HepG2 (cell line): ENCODE results near the gene HPS1. TPM values are rescaled to one million over a fixed set of nuclear protein-coding genes. Genes with fewer than 3 reads are reported as not detected.

Experiments
- DNMT1 ChIP-seq: sonication (generic); formaldehyde crosslinking; IDR thresholded peaks from 2 replicates; pipeline ENCODE4 v1.5.1; 2020; ENCODE audit warnings: mild to moderate bottlenecking, missing genetic modification reagents
- FOSL1 ChIP-seq: sonication (generic); formaldehyde crosslinking; IDR thresholded peaks from 2 replicates; pipeline ENCODE4 v1.9.0; 2021; ENCODE audit warnings: missing genetic modification reagents, borderline replicate concordance
- HNRNPL ChIP-seq: fragments of 200-400 bp; formaldehyde crosslinking; IDR thresholded peaks from 2 replicates; pipeline ENCODE4 v1.6.1; 2017; ENCODE audit warnings: mild to moderate bottlenecking, low read depth, low read length
- HNRNPLL ChIP-seq: fragments of 200-400 bp; formaldehyde crosslinking; IDR thresholded peaks from 2 replicates; pipeline ENCODE4 v1.6.1; 2017; ENCODE audit warnings: mild to moderate bottlenecking, low read depth, low read length; ENCODE audit not compliant: poor library complexity, severe bottlenecking
- KMT2A ChIP-seq: sonication (generic); formaldehyde crosslinking; IDR thresholded peaks from 2 replicates; pipeline ENCODE4 v1.4.0; 2020; ENCODE audit warnings: missing genetic modification reagents
- MAZ ChIP-seq, 2 experiments: sonication (generic) in 1 of 2; formaldehyde crosslinking in 1 of 2; IDR thresholded peaks; 2 replicates each; pipeline versions ENCODE4 v1.5.0 to v1.6.1; 2012 to 2020; ENCODE audit warnings: low read depth in 2 of 2, mild to moderate bottlenecking in 2 of 2, borderline replicate concordance in 1 of 2, improper control_type of control experiment in 1 of 2, low read length in 1 of 2, missing genetic modification reagents in 1 of 2, moderate library complexity in 1 of 2
- ONECUT2 ChIP-seq: sonication (generic); formaldehyde crosslinking; IDR thresholded peaks from 2 replicates; pipeline ENCODE4 v1.4.0; 2020; ENCODE audit warnings: missing genetic modification reagents
- SP4 ChIP-seq: sonication (generic); formaldehyde crosslinking; IDR thresholded peaks from 2 replicates; pipeline ENCODE4 v1.8.1; 2023; ENCODE audit warnings: mild to moderate bottlenecking, missing genetic modification reagents
- SSRP1 ChIP-seq: IDR thresholded peaks from 2 replicates; pipeline ENCODE4 v1.6.1; 2016; ENCODE audit warnings: control low read depth
- TBL1XR1 ChIP-seq: fragments of 150-350 bp; IDR thresholded peaks from 2 replicates; pipeline ENCODE4 v1.6.1; 2014; ENCODE audit warnings: borderline replicate concordance, low read length; ENCODE audit not compliant: partially characterized antibody
- ZBTB8A ChIP-seq: sonication (generic); formaldehyde crosslinking; IDR thresholded peaks from 2 replicates; pipeline ENCODE4 v1.4.0; 2020; ENCODE audit warnings: mild to moderate bottlenecking, low read depth, missing genetic modification reagents, borderline replicate concordance
- ZC3H13 ChIP-seq: sonication (generic); formaldehyde crosslinking; IDR thresholded peaks from 2 replicates; pipeline ENCODE4 v1.8.1; 2023; ENCODE audit warnings: mild to moderate bottlenecking, missing genetic modification reagents, moderate library complexity
- ZFP36 ChIP-seq: fragments of 150-350 bp; IDR thresholded peaks from 2 replicates; pipeline ENCODE4 v1.6.1; 2018; ENCODE audit warnings: borderline replicate concordance, low read length, low read depth; ENCODE audit not compliant: partially characterized antibody
- ZFP90 ChIP-seq: sonication (generic); formaldehyde crosslinking; IDR thresholded peaks from 2 replicates; pipeline ENCODE4 v1.8.0; 2022; ENCODE audit warnings: missing genetic modification reagents, mild to moderate bottlenecking, inconsistent platforms, borderline replicate concordance
- ZNF101 ChIP-seq: sonication (generic); formaldehyde crosslinking; IDR thresholded peaks from 2 replicates; pipeline ENCODE4 v1.4.0; 2020; ENCODE audit warnings: mild to moderate bottlenecking, low read depth, missing genetic modification reagents, borderline replicate concordance
- ZNF724P ChIP-seq: sonication (generic); formaldehyde crosslinking; IDR thresholded peaks from 2 replicates; pipeline ENCODE4 v1.8.0; 2022; ENCODE audit warnings: missing genetic modification reagents, borderline replicate concordance
- polyA plus RNA-seq, 8 experiments: library from polyadenylated mRNA; depleted of rRNA in 3 of 8; stranded (reverse) in 7 of 8; unstranded in 1 of 8; fragments of >200 nt; fragmentation: Illumina TruSeq in 4 of 8; extraction: Trizol in 4 of 8; gene quantifications; 2 replicates each; pipeline versions ENCODE4 v1.2.1 to v1.2.3, GENCODE V29; 2011 to 2016; ENCODE audit warnings: low read depth in 4 of 8, missing spikeins in 1 of 8, mixed read lengths in 1 of 8; ENCODE audit not compliant: insufficient read depth in 1 of 8
- total RNA-seq, 5 experiments: library from RNA; depleted of rRNA; stranded (reverse); fragments of >200 nt; fragmentation: Illumina TruSeq; extraction: Trizol; gene quantifications; 2 replicates each; pipeline ENCODE4 v1.2.3, GENCODE V29; 2016; ENCODE audit warnings: low read depth in 1 of 5
- TF ChIP-seq, protein P1 (sequence below): sonication (generic); formaldehyde crosslinking; IDR thresholded peaks from 2 replicates; pipeline ENCODE4 v1.8.1; 2023; ENCODE audit warnings: mild to moderate bottlenecking, missing genetic modification reagents
- TF ChIP-seq, protein P2 (sequence below): sonication (generic); formaldehyde crosslinking; IDR thresholded peaks from 2 replicates; pipeline ENCODE4 v1.5.1; 2020; ENCODE audit warnings: missing genetic modification reagents, mild to moderate bottlenecking, borderline replicate concordance
- TF ChIP-seq, protein P3 (sequence below): sonication (generic); formaldehyde crosslinking; IDR thresholded peaks from 2 replicates; pipeline ENCODE4 v1.4.0; 2020; ENCODE audit warnings: missing genetic modification reagents
- TF ChIP-seq, protein P4 (sequence below): IDR thresholded peaks from 2 replicates; pipeline ENCODE4 v1.6.1; 2016; ENCODE audit warnings: mild to moderate bottlenecking, missing biosample characterization, missing genetic modification reagents
- TF ChIP-seq, protein P5 (sequence below): sonication (generic); formaldehyde crosslinking; IDR thresholded peaks from 2 replicates; pipeline ENCODE4 v1.4.0; 2020; ENCODE audit warnings: mild to moderate bottlenecking, missing genetic modification reagents

The HPS1 gene
- total and polyA plus RNA-seq, 2 of the 13 experiments (the other 11 are each of a cell fraction or from before 2014, with no cell fraction given) = 24.6 to 25.8 TPM

DNA sequence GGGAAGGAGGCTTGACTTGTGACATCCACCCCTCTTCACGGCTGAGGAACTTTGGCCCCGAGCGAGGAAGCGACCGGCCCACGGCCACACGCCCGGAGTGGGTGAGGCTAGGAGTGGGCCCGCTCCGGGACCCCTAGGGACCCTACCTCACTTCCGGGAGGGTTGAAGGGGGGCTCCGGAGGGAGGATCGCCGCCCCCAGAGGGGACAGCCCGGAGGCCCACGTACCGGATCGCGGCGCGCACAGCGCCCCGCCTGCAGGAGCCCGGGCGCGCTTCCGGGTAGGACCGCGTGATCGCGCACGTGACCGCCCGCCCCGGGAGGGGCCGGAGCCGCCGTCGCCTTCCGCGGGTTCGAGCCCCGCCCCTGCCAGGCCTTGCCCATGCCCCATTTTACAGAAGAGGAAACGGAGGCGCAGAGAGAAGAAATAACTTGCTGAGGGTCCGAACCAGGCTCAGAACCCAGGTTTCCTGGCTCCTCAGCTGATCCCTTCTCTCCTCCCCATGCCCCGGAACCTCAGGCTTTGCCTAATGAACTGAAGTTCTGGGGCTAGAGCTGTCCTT lies at the start of gene HPS1 (continued):
- TF ChIP-seq SP4 (peak; percentile 57; the same call in 1 of the 2 replicates), ZFP90 (CRISPR knock-in tag) (peak; percentile 67), ZNF724P (CRISPR knock-in tag) (peak; percentile 8; the same call in 1 of the 2 replicates), MAZ (IDR thresholded peaks at IDR 0.05; ENCODE audit: borderline replicate concordance, low read depth, low read length) (peak; percentile 89), MAZ (CRISPR knock-in tag; IDR thresholded peaks at IDR 0.05; ENCODE audit: low read depth) (peak; percentile 86), ZC3H13 (no peak), ZBTB8A (CRISPR knock-in tag) (no peak), SSRP1 (CRISPR knock-in tag) (no peak), ONECUT2 (CRISPR knock-in tag) (no peak), HNRNPLL (peak; percentile 46), ZFP36 (no peak), DNMT1 (CRISPR knock-in tag) (no peak), HNRNPL (0 out of 2 replicates have a peak, but pooled peaks have one; percentile 18), KMT2A (CRISPR knock-in tag) (peak; percentile 62; the same call in 1 of the 2 replicates), ZNF101 (CRISPR knock-in tag) (no peak), FOSL1 (CRISPR knock-in tag) (no peak), TBL1XR1 (no peak)
- TF ChIP-seq, protein P1, sequence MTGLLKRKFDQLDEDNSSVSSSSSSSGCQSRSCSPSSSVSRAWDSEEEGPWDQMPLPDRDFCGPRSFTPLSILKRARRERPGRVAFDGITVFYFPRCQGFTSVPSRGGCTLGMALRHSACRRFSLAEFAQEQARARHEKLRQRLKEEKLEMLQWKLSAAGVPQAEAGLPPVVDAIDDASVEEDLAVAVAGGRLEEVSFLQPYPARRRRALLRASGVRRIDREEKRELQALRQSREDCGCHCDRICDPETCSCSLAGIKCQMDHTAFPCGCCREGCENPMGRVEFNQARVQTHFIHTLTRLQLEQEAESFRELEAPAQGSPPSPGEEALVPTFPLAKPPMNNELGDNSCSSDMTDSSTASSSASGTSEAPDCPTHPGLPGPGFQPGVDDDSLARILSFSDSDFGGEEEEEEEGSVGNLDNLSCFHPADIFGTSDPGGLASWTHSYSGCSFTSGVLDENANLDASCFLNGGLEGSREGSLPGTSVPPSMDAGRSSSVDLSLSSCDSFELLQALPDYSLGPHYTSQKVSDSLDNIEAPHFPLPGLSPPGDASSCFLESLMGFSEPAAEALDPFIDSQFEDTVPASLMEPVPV (CRISPR knock-in tag) = no peak
- TF ChIP-seq, protein P2, sequence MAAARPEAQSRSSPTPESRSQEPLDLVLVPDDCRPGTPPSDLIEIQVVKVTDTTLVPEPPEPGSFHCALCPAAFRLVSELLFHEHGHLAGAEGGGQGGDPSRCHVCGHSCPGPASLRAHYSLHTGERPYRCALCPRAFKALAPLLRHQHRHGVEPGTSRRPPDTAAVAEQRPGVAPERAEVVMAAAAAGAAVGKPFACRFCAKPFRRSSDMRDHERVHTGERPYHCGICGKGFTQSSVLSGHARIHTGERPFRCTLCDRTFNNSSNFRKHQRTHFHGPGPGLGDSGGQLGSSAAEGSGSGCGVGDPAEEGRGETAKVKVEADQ (CRISPR knock-in tag) = no peak
- TF ChIP-seq, protein P3, sequence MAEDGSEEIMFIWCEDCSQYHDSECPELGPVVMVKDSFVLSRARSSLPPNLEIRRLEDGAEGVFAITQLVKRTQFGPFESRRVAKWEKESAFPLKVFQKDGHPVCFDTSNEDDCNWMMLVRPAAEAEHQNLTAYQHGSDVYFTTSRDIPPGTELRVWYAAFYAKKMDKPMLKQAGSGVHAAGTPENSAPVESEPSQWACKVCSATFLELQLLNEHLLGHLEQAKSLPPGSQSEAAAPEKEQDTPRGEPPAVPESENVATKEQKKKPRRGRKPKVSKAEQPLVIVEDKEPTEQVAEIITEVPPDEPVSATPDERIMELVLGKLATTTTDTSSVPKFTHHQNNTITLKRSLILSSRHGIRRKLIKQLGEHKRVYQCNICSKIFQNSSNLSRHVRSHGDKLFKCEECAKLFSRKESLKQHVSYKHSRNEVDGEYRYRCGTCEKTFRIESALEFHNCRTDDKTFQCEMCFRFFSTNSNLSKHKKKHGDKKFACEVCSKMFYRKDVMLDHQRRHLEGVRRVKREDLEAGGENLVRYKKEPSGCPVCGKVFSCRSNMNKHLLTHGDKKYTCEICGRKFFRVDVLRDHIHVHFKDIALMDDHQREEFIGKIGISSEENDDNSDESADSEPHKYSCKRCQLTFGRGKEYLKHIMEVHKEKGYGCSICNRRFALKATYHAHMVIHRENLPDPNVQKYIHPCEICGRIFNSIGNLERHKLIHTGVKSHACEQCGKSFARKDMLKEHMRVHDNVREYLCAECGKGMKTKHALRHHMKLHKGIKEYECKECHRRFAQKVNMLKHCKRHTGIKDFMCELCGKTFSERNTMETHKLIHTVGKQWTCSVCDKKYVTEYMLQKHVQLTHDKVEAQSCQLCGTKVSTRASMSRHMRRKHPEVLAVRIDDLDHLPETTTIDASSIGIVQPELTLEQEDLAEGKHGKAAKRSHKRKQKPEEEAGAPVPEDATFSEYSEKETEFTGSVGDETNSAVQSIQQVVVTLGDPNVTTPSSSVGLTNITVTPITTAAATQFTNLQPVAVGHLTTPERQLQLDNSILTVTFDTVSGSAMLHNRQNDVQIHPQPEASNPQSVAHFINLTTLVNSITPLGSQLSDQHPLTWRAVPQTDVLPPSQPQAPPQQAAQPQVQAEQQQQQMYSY (CRISPR knock-in tag) = no peak
- TF ChIP-seq, protein P4, sequence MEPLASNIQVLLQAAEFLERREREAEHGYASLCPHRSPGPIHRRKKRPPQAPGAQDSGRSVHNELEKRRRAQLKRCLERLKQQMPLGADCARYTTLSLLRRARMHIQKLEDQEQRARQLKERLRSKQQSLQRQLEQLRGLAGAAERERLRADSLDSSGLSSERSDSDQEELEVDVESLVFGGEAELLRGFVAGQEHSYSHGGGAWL (CRISPR knock-in tag) = no peak
- TF ChIP-seq, protein P5, sequence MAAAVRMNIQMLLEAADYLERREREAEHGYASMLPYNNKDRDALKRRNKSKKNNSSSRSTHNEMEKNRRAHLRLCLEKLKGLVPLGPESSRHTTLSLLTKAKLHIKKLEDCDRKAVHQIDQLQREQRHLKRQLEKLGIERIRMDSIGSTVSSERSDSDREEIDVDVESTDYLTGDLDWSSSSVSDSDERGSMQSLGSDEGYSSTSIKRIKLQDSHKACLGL = peak; percentile 35; the same call in 1 of the 2 replicates
